ENCODE results near the gene AP1AR.
"Not testable (repeated sequence)": the region's sequence is repeated elsewhere in the genome, so short reads cannot be mapped to it uniquely, and the experiment has no call there.

The AP1AR gene

DNA sequence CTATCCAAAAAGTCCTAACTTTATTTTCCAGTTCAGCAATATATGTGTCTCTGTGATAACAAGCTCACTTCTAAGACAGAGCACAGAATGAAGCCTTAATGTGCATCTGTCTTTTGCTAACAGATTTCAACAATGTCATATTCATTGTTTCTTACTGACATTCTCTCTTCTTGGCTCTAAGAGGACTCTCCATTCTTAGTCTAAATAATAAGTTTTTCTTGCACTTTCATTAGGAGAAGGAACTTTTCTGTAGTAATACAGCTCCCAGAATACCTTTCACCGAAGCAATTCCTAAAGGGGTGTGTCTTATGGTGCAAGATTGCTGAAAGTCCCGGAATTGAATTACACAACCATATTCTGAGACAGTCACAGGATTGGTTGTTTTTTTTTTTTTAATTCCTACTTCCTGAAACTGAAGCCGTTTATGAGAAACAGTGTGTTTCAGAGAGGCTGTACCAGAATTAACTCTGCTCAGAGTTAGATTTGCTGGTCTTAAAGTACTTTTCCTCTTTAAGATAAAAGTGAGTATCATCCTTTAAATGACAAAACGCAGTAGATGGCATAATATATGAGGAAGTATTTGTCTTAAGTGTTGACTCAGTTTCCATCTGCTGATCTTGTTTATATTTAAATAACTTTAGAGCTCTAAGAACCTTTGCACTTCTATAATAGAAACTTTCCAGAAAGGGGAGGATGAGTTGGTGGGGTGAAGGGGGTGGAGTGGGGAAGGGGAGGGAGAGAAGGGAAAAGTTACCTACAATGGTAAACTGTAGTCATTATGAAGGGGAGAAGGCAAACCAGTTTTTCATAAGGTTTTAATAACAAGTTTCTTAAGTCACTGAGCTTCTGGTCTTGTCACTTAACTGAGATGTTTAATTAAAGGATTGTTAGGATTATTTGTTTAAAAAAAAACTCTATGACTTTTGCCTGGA is 65.6 kb downstream of the AP1AR start, which contains the start of gene ALPK1:
ALPK1 (plus strand) TSS at position 421 of the 932 bp plus-strand sequence.
- peak within 1 kb of the TSS; percentile 32 for H3K4me3 ChIP-seq (ENCODE audit: low read length)
- DNase-seq (ENCODE audit: low read depth, low spot score): peak; percentile 33

DNA sequence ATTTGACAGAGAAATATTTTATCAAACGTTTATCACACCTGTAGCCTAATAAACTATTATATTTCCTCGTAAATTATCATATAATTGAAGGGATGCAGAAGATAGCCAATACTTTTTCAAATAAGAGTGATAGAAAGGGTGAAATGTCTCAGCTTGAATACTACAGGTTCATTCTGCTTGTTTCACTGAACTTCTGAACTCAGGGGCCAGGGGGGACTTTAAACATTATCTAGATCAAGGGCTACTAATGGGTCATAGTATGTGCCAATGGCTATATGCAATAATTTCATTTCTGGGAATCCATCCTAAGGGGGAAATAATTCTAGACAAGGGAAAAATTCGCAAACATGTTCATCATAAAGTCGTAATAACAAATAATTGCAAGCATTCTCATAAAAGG is 68.1 kb downstream of the AP1AR start:
- DNase-seq (ENCODE audit: low read depth, low spot score): no peak
- no peak overlapping the region for H3K4me3 ChIP-seq (ENCODE audit: low read length)

DNA sequence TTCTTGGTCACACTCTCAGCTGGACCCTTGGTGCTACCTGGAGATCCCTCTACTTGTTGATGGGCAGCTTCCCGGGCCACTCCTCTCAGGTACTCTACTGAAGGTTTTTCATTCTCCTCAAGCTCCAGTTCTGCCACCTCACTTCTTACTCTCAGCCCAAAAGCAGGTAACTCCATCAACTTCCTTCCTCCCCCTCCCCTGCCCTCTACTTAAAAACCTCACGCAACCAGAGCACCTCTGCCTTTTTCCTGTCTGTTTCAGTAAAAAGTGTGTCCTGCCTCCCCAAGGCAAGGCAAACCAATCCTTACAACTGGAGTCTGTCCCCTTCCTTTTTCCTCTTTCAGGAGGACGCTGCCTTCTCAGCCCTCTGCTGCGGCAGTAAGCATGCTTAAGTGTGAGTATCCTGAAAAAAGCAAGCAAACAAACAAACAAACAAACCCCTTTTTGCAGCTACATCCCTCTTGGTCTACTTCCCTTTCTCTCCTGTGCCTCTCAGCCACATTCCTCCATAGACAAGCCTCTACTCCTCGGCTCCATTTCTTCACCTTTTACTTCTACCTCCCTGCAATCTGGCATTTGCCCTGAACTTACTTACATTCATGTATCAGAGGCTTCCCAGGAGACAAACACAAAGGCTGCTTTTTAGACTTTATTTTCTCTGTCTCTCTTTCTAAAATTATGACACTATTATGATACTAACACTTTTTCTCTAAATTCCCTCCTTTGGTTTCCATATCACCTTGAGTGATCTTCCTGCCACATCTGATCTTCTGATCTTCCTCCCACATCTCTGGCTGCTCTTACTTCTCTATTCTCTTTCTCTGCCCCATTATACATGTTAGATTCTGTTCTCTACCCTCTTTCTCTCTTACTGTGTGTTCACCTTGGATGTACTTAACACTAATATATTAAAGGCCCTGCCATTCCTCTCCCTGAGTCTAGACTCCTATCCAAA is 71.0 kb downstream of the AP1AR start:
- no peak for DNase-seq (ENCODE audit: low read depth, low spot score)
- H3K4me3 ChIP-seq (ENCODE audit: low read length): no peak overlapping the region

DNA sequence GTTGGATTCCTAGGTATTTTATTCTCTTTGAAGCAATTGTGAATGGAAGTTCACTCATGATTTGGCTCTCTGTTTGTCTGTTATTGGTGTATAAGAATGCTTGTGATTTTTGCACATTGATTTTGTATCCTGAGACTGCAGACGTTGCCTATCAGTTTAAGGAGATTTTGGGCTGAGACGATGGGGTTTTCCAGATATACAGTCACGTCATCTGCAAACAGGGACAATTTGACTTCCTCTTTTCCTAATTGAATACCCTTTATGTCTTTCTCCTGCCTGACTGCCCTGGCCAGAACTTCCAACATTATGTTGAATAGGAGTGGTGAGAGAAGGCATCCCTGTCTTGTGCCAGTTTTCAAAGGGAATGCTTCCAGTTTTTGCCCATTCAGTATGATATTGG is 73.9 kb downstream of the AP1AR start:
- not testable (repeated sequence) for DNase-seq (ENCODE audit: low read depth, low spot score); H3K4me3 ChIP-seq (ENCODE audit: low read length)

DNA sequence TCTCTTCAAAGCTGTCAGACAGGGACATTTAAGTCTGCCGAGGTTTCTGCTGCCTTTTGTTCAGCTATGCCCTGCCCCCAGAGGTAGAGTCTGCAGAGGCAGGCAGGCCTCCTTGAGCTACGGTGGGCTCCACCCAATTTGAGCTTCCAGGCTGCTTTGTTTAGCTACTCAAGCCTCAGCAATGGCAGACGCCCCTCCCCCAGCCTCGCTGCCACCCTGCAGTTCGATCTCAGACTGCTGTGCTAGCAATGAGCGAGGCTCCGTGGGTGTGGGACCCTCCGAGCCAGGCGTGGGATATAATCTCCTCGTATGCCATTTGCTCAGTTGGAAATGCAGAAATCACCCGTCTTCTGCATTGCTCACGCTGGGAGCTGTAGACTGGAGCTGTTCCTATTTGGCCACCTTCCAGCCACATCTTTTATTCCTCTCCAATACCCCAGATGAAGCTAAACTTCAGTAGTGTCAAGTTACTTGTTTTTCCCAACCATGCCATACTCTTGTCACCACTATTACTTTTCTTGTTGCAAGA is 77.7 kb downstream of the AP1AR start:
- DNase-seq (ENCODE audit: low read depth, low spot score); H3K4me3 ChIP-seq (ENCODE audit: low read length): not testable (repeated sequence)

DNA sequence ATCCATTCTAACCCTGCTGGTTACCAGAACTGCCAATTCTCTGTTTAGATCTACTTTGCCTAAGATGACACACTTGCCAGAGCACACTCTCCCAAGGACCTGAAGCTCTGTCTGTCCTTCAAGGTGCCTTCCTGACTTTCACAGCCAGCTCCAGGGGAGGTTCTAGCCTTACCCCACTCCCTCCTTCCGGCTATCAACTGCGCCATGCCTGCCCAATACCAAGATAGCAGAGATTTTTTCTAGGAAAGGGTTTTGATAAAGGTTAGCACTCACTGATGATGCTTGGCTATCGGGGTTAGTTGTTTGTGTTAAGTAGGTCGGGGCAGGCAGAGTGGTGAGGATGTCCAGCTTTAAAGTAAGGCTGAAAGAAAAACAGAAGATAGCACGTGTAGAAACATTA is 79.9 kb downstream of the AP1AR start:
- H3K4me3 ChIP-seq (ENCODE audit: low read length): no peak overlapping the region
- DNase-seq (ENCODE audit: low read depth, low spot score): no peak

DNA sequence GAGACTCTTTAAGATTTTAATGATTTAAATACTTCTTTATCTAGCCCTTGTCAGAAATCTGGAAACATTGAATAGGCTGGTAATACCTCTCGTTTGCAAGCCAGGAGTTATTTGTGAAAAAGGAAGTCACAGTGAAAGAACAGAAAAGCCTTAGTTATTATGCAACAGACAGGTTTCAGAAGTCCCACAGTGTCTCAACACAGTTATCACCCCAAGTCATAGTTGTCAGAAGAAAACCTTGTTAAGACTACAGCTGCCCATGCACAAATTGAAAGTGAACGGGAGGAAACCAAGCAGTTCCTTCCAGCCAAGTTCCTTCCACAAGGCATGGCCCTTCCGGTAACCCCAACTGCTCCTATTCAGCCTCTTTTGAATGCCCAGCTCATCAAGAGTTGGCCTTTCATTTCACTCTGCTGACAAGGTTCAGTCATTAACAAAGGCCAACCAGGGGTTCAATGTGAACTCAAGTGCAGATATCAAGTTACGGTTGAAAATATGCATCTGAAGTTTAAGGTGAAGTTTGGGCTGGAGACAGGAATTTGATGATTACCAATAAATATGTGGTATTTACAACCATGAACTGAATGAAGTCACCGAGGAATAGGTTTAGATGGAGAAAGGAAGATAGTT is 81.1 kb downstream of the AP1AR start:
- no peak overlapping the region for H3K4me3 ChIP-seq (ENCODE audit: low read length)
- no peak for DNase-seq (ENCODE audit: low read depth, low spot score)

DNA sequence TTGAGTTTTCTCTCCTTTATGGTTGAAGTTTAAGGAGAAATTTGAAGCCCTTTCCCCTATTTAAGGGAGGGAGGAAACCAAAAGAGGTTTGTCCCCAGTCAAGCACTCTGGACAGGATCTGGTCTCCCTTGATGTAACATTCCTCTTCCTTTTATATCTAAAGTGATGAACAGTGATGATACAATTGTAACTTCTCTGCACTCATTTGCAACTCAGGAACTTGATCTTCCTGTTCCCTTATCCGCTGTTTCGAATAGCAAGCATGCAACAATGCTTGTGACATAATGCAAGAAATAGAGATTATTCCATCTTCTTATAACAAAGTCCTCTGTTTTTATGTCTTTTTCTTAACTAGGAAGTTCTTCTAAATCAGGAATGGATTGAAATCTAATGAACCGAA is 83.9 kb downstream of the AP1AR start:
- no peak overlapping the region for H3K4me3 ChIP-seq (ENCODE audit: low read length)
- no peak for DNase-seq (ENCODE audit: low read depth, low spot score)

DNA sequence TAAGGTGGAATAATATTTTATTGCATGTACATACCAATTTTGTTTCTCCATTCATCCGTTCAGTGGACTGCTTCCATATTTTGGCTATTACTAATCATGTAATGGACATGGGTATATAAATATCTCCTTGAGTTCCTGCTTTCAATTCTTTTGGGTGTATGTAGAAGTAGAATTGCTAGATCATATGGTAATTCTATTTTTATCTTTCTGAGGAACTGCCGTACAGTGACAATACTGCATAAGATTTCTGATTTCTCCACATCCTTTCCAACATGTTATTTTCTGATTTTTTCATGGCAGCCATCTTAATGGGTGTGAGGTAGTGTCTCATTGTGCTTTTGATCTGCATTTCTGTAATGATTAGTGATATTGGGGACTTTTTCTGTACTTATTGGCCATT is 84.8 kb downstream of the AP1AR start:
- no peak overlapping the region for H3K4me3 ChIP-seq (ENCODE audit: low read length)
- no peak for DNase-seq (ENCODE audit: low read depth, low spot score)

DNA sequence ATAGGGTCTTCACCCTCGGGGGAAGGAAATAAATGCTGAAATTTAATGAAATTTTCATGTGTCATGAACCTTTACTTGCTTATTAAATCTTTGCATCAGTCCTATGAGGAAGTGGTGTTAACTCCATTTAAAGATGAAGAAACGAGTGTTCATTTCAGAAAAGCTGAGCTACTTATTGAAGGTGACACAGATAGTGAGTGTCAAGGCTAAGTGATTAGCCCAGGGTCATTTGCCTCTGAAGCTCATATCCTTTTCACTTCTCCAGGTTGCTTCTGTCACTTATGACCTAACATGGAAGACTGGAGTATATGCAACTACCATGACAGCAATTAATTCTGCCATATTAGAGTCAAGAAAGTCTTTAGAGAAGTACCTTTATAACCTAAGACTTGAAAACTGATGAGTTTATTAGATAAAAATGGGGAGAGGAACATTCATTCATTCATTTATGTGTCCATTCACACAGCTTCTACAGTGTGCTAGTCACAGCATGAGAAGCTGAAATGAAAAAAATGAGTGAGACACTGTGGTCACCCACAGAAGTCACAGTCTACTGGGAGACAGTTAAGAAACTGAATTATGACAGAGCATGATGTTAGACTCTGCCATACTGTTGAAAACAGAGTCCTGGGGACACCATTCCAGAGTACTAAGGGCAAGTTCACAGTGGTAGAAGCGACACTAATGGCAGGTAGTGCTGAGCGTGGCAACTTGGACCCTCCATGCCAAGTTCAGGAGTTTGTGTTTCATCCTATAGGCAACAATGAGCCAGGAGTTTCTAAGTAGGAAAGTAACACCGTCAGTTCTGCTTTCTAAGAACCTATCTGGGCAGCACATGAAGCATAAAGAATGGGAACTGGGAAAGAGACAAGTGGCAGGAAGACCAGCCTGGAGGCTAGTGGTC is 86.9 kb downstream of the AP1AR start:
- H3K4me3 ChIP-seq (ENCODE audit: low read length): no peak overlapping the region
- DNase-seq (ENCODE audit: low read depth, low spot score): no peak

Measured in Jurkat, Clone E6-1 (cell line).